H1 (cell line): Measurements from ENCODE around the gene LGR4.

ENCODE experiments used
- CREB1 ChIP-seq: IDR thresholded peaks from 2 replicates; pipeline ENCODE4 v1.6.1; 2012; ENCODE audit warnings: inconsistent platforms
- EZH2 ChIP-seq: fragments of 200-600 bp; sonication (generic); IDR thresholded peaks from 2 replicates; pipeline ENCODE4 v1.7.1; 2012; ENCODE audit warnings: low read depth, mild to moderate bottlenecking, moderate library complexity, low read length, inconsistent platforms; ENCODE audit not compliant: severe bottlenecking
- POLR2A ChIP-seq, 2 experiments: IDR thresholded peaks; 1 replicate in 1 of 2; 2 replicates in 1 of 2; pipeline ENCODE4 v1.6.1; 2011; ENCODE audit warnings: low read depth in 2 of 2, low read length in 2 of 2, mild to moderate bottlenecking in 2 of 2; ENCODE audit errors: control extremely low read depth in 1 of 2
- TF ChIP-seq, protein P1 (sequence below), 3 experiments: IDR thresholded peaks; 1 replicate in 2 of 3; 2 replicates in 1 of 3; pipeline versions ENCODE4 v1.5.1 to v1.6.1; 2011; ENCODE audit warnings: low read length in 3 of 3, mild to moderate bottlenecking in 3 of 3, inconsistent platforms in 2 of 3, low read depth in 1 of 3, moderate library complexity in 1 of 3; ENCODE audit not compliant: insufficient read depth in 1 of 3; ENCODE audit errors: control extremely low read depth in 1 of 3

DNA sequence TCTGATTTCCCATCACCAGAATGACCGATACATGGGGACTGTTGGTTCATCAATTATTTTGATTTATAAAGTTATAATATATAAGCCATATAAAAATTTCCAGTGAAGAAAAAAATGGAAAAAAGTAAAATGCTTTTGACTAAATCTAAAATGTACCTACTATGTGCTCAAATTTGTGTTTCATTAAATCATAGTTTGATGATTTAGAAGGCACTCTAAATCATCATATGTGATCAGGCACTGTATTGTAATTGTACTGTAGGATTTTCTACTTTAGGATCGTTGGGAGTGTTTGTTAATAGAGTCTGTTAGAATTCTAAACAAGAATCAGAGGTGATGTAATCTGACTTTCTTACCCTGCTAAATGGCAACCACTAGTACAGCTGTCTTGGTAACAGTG lies 31.6 kb upstream of the LGR4 start:
- TF ChIP-seq, protein P1, sequence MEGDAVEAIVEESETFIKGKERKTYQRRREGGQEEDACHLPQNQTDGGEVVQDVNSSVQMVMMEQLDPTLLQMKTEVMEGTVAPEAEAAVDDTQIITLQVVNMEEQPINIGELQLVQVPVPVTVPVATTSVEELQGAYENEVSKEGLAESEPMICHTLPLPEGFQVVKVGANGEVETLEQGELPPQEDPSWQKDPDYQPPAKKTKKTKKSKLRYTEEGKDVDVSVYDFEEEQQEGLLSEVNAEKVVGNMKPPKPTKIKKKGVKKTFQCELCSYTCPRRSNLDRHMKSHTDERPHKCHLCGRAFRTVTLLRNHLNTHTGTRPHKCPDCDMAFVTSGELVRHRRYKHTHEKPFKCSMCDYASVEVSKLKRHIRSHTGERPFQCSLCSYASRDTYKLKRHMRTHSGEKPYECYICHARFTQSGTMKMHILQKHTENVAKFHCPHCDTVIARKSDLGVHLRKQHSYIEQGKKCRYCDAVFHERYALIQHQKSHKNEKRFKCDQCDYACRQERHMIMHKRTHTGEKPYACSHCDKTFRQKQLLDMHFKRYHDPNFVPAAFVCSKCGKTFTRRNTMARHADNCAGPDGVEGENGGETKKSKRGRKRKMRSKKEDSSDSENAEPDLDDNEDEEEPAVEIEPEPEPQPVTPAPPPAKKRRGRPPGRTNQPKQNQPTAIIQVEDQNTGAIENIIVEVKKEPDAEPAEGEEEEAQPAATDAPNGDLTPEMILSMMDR (IDR thresholded peaks at IDR 0.05; ENCODE audit: control extremely low read depth in 1 of 3, insufficient read depth in 1 of 3, low read depth in 1 of 3, low read length in 3 of 3): no peak
- TF ChIP-seq EZH2: no peak
- no peak for TF ChIP-seq POLR2A (IDR thresholded peaks at IDR 0.05; ENCODE audit: control extremely low read depth in 1 of 2, low read depth in 2 of 2, low read length in 2 of 2)
- no peak for TF ChIP-seq CREB1
